Natural killer cell (primary cell): ENCODE measurements around the gene ABITRAM. TPM values are rescaled to one million over a fixed set of nuclear protein-coding genes. Genes with fewer than 3 reads are reported as not detected.

Source experiments
- ATAC-seq, 3 donors: fragments of 150-1000 bp in 2 of 3; fragments of 200-7000 bp in 1 of 3; cut with Tn5 transposase; 1 replicate in 1 of 3; 2 replicates in 2 of 3; pipeline ENCODE4 v1.10.0; 2021; ENCODE audit warnings: mild to moderate bottlenecking in 2 of 3, moderate library complexity in 2 of 3
- DNase-seq, 2 donors: peaks; one replicate each; pipeline versions ENCODE4 v3.0.0 to v3.0.0-alpha.2; 2013 to 2021; ENCODE audit warnings: mixed read lengths in 1 of 2
- H3K27ac ChIP-seq: one replicate; pipeline ENCODE4 v1.5.1; 2013; ENCODE audit warnings: mild to moderate bottlenecking, low read length
- H3K27me3 ChIP-seq: one replicate; pipeline ENCODE4 v1.6.1; 2013; ENCODE audit warnings: low read length; ENCODE audit not compliant: control insufficient read depth, insufficient read depth
- H3K36me3 ChIP-seq: one replicate; pipeline ENCODE4 v1.6.1; 2013; ENCODE audit warnings: low read length; ENCODE audit not compliant: control insufficient read depth, insufficient read depth
- H3K4me1 ChIP-seq: one replicate; pipeline ENCODE4 v1.6.1; 2013; ENCODE audit warnings: low read length; ENCODE audit not compliant: control insufficient read depth, insufficient read depth
- H3K4me3 ChIP-seq: one replicate; pipeline ENCODE4 v1.5.1; 2013; ENCODE audit warnings: low read length
- H3K9me3 ChIP-seq: one replicate; pipeline ENCODE4 v1.6.1; 2013; ENCODE audit warnings: low read length; ENCODE audit not compliant: control insufficient read depth, insufficient read depth
- H3K27ac Mint-ChIP-seq, 2 donors: one replicate each; pipeline ENCODE4 v1.8.0; 2022; ENCODE audit warnings: mild to moderate bottlenecking in 2 of 2, mixed read lengths in 2 of 2, moderate library complexity in 1 of 2
- H3K27me3 Mint-ChIP-seq, 2 donors: one replicate each; pipeline ENCODE4 v1.8.0; 2022; ENCODE audit warnings: low read depth in 2 of 2, mixed read lengths in 2 of 2
- H3K36me3 Mint-ChIP-seq: one replicate; pipeline ENCODE4 v1.8.0; 2022; ENCODE audit warnings: mixed read lengths
- H3K4me1 Mint-ChIP-seq, 2 donors: one replicate each; pipeline ENCODE4 v1.8.0; 2022; ENCODE audit warnings: mixed read lengths in 2 of 2
- H3K4me3 Mint-ChIP-seq: one replicate; pipeline ENCODE4 v1.8.0; 2022; ENCODE audit warnings: mild to moderate bottlenecking, moderate library complexity, mixed read lengths
- H3K9me3 Mint-ChIP-seq, 2 donors: one replicate each; pipeline ENCODE4 v1.8.0; 2022; ENCODE audit warnings: mixed read lengths in 2 of 2
- WGBS: methylation state at CpG from one replicate; pipeline ENCODE4 v1.1.7; 2013; ENCODE audit warnings: missing lambda C conversion rate; ENCODE audit not compliant: insufficient coverage; 5-methylcytosine and 5-hydroxymethylcytosine counted together
- intact Hi-C: fragments of 100-400 bp; cut with micrococcal nuclease; formaldehyde crosslinking; loops from one replicate; pipeline ENCODE4 v1.14.2; 2022
- total RNA-seq, 4 donors: library from RNA; stranded (reverse); fragments of 120-200 nt in 1 of 4; gene quantifications; one replicate each; pipeline versions ENCODE4 v1.2.3 to v1.2.4, GENCODE V29; 2013 to 2022
- TF ChIP-seq, protein P1 (sequence below): fragments of 200-600 bp; IDR thresholded peaks from one replicate; pipeline ENCODE4 v1.8.0; 2022; ENCODE audit warnings: antibody characterized with exemption

The ABITRAM gene
- total RNA-seq, 3 donors from 2014 or later (not counting 1 experiment from before 2014, with no cell fraction given) = 5.9 to 8.1 (median 7.4) TPM

GRCh38 chr9:108953983-108954574, 19.9 kb downstream of the ABITRAM start:
- H3K36me3 Mint-ChIP-seq = no peaks in the 10 kb centered on the region
- no peaks in the 10 kb centered on the region for H3K27me3 ChIP-seq
- no CpG with 5 or more reads among the region's 3 CpGs for WGBS
- no peak overlapping the region for H3K27ac ChIP-seq
- H3K9me3 ChIP-seq = no peaks in the 10 kb centered on the region
- ATAC-seq (no peak), DNase-seq (peak in 1 of 2 donors; percentile 66)
- H3K36me3 ChIP-seq = no peaks in the 10 kb centered on the region
- H3K27me3 Mint-ChIP-seq = no peaks in the 10 kb centered on the region
- no peaks in the 10 kb centered on the region for H3K4me1 Mint-ChIP-seq
- H3K4me1 ChIP-seq = no peaks in the 10 kb centered on the region
- intact Hi-C loops = loop anchor here (10.0 kb wide), 1 partner anchor 1489 kb away; no protein-coding TSS in a partner anchor
- H3K9me3 Mint-ChIP-seq = no peaks in the 10 kb centered on the region
- no peak overlapping the region for H3K4me3 ChIP-seq
- H3K27ac Mint-ChIP-seq = no peak overlapping the region
- TF ChIP-seq, protein P1, sequence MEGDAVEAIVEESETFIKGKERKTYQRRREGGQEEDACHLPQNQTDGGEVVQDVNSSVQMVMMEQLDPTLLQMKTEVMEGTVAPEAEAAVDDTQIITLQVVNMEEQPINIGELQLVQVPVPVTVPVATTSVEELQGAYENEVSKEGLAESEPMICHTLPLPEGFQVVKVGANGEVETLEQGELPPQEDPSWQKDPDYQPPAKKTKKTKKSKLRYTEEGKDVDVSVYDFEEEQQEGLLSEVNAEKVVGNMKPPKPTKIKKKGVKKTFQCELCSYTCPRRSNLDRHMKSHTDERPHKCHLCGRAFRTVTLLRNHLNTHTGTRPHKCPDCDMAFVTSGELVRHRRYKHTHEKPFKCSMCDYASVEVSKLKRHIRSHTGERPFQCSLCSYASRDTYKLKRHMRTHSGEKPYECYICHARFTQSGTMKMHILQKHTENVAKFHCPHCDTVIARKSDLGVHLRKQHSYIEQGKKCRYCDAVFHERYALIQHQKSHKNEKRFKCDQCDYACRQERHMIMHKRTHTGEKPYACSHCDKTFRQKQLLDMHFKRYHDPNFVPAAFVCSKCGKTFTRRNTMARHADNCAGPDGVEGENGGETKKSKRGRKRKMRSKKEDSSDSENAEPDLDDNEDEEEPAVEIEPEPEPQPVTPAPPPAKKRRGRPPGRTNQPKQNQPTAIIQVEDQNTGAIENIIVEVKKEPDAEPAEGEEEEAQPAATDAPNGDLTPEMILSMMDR = peak; percentile 78
- no peak overlapping the region for H3K4me3 Mint-ChIP-seq

DNA sequence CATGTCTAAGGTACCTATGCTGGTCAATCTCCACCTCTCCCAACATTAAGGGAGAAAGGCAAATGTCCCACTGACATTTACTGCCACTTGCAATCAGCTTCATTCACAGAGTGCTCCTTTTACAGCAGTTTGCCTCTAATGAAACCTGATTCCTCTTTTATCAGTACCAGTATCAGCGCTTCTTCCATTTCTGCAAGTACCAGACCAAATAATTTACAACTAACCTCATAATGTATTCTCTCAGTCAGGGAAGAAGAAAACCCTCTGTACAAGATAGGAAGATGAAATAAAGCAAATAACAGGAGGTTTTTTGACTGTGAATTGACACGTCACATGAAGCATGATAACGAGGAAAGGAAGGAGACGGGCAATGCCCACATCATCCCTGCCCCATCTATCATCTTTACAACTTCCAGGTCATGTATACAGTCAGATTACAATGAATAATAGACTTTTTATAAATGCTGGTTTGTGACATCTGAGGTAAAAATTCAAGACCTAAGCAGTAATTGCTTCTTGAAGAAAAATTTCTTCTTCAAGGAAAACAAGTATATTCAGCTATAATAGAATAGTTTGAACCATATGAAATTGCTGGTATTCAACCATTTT, 21.9 kb downstream of the ABITRAM start:
- no peak overlapping the region for H3K27ac ChIP-seq
- H3K27me3 ChIP-seq = no peaks in the 10 kb centered on the region
- ATAC-seq (no peak), DNase-seq (no peak)
- Mint-ChIP-seq H3K36me3 (no peaks in the 10 kb centered on the region), H3K4me1 (no peaks in the 10 kb centered on the region), H3K27me3 (no peaks in the 10 kb centered on the region), H3K4me3 (no peak overlapping the region), H3K27ac (no peak overlapping the region), H3K9me3 (no peaks in the 10 kb centered on the region)
- intact Hi-C loops = loop anchor here (10.0 kb wide), 1 partner anchor 1491 kb away; no protein-coding TSS in a partner anchor
- H3K36me3 ChIP-seq = no peaks in the 10 kb centered on the region
- H3K4me3 ChIP-seq = no peak overlapping the region
- TF ChIP-seq, protein P1 = no peak
- H3K9me3 ChIP-seq = no peaks in the 10 kb centered on the region
- no peaks in the 10 kb centered on the region for H3K4me1 ChIP-seq
- 96% methylated on average over 3 of the region's 4 CpGs for WGBS

- TF ChIP-seq, protein P1 = no peak
- no peak overlapping the region for H3K4me3 Mint-ChIP-seq
- intact Hi-C loops = loop anchor here (10.0 kb wide), 1 partner anchor 1492 kb away; no protein-coding TSS in a partner anchor
- ATAC-seq (no peak), DNase-seq (no peak)
- Histone ChIP-seq H3K36me3 (no peaks in the 10 kb centered on the region), H3K4me1 (no peaks in the 10 kb centered on the region), H3K27me3 (no peaks in the 10 kb centered on the region), H3K9me3 (no peaks in the 10 kb centered on the region), H3K4me3 (no peak overlapping the region), H3K27ac (no peak overlapping the region)
- H3K4me1 Mint-ChIP-seq = no peaks in the 10 kb centered on the region
- H3K27ac Mint-ChIP-seq = no peak overlapping the region
- no peaks in the 10 kb centered on the region for H3K36me3 Mint-ChIP-seq
- no peaks in the 10 kb centered on the region for H3K27me3 Mint-ChIP-seq
- no peaks in the 10 kb centered on the region for H3K9me3 Mint-ChIP-seq
Measured at GRCh38 chr9:108956631-108957026, 22.4 kb downstream of the ABITRAM start.
